SHP77 treated with DMSO at 0.1 percent for 48 hours (cell line): ENCODE data around the gene OR8B4.
A peak's percentile ranks its signal among the peaks of the same experiment; 100 is the strongest.
"Not testable (repeated sequence)": the region's sequence is repeated elsewhere in the genome, so short reads cannot be mapped to it uniquely, and the experiment has no call there.

Source experiments
- DNase-seq: peaks from one replicate; lab custom pipeline; 2025; lab: John Stamatoyannopoulos, UW

The OR8B4 gene

GRCh38 chr11:124424384-124424921 is at the start of gene OR8B4:
TSS of gene OR8B4 (minus strand) at chr11:124424871. CDS start at chr11:124424871, 0 bp downstream.
- DNase-seq = no peak

GRCh38 chr11:124474079-124474478 is 49.4 kb upstream of the OR8B4 start:
- no peak for DNase-seq

- DNase-seq = no peak
Observed at GRCh38 chr11:124473476-124473875, 48.8 kb upstream of the OR8B4 start.

GRCh38 chr11:124470561-124471227 is 46.0 kb upstream of the OR8B4 start:
- DNase-seq = no peak

- DNase-seq = no peak
Observed at GRCh38 chr11:124467381-124467927, 42.8 kb upstream of the OR8B4 start.

GRCh38 chr11:124465368-124465767 is 40.7 kb upstream of the OR8B4 start:
- DNase-seq = no peak

- DNase-seq = no peak
Observed at GRCh38 chr11:124463990-124464389, 39.3 kb upstream of the OR8B4 start.

GRCh38 chr11:124463324-124463723 is 38.7 kb upstream of the OR8B4 start:
- DNase-seq = no peak

- DNase-seq = no peak
Observed at GRCh38 chr11:124460459-124460858, 35.8 kb upstream of the OR8B4 start.

GRCh38 chr11:124459379-124459778 is 34.7 kb upstream of the OR8B4 start:
- not testable (repeated sequence) for DNase-seq

- no peak for DNase-seq
Observed at GRCh38 chr11:124454552-124454951, 29.9 kb upstream of the OR8B4 start.

GRCh38 chr11:124446916-124447315 is 22.2 kb upstream of the OR8B4 start:
- no peak for DNase-seq

- DNase-seq = no peak
Observed at GRCh38 chr11:124445646-124446150, 21.0 kb upstream of the OR8B4 start, which contains the start of gene OR8B8. TSS of gene OR8B8 (minus strand) at chr11:124445696. CDS start at chr11:124441085, 4,611 bp downstream.

- DNase-seq = no peak
Observed at GRCh38 chr11:124442847-124443246, 18.2 kb upstream of the OR8B4 start.

- DNase-seq = no peak
Observed at GRCh38 chr11:124442442-124442841, 17.8 kb upstream of the OR8B4 start.

- DNase-seq = no peak
Observed at GRCh38 chr11:124441519-124441918, 16.8 kb upstream of the OR8B4 start.

GRCh38 chr11:124441081-124441480 is 16.4 kb upstream of the OR8B4 start:
- no peak for DNase-seq

GRCh38 chr11:124440608-124441007 is 15.9 kb upstream of the OR8B4 start:
- no peak for DNase-seq

- DNase-seq = no peak
Observed at GRCh38 chr11:124434699-124435098, 10.0 kb upstream of the OR8B4 start.

GRCh38 chr11:124429599-124429998 is 4.9 kb upstream of the OR8B4 start:
- no peak for DNase-seq

GRCh38 chr11:124421043-124421442 is 3.6 kb downstream of the OR8B4 start:
- DNase-seq = no peak

- peak; percentile 30 for DNase-seq
Observed at GRCh38 chr11:124415356-124415923, 9.2 kb downstream of the OR8B4 start.

GRCh38 chr11:124409906-124410305 is 14.8 kb downstream of the OR8B4 start:
- DNase-seq = no peak
